Heart left ventricle (tissue), 16 donors: ENCODE data around the gene ATXN7L3. TPM values are rescaled to one million over a fixed set of nuclear protein-coding genes. Genes with fewer than 3 reads are reported as not detected.

Experiments
- ATAC-seq, 4 donors: fragments of 200-7000 bp; cut with Tn5 transposase; one replicate each; pipeline ENCODE4 v1.9.1; 2020 to 2022; ENCODE audit warnings: moderate library complexity in 4 of 4, mild to moderate bottlenecking in 3 of 4, moderate number of reproducible peaks in 1 of 4
- DNase-seq, 5 donors: peaks; one replicate each; pipeline ENCODE4 v3.0.0-alpha.2; 2020
- H3K27ac ChIP-seq, 12 donors: fragments of 200-600 bp; sonication (generic) in 4 of 12; one replicate each; pipeline versions ENCODE4 v1.5.0 to v1.8.0; 2016 to 2022; ENCODE audit warnings: mild to moderate bottlenecking in 2 of 12
- H3K27me3 ChIP-seq, 9 donors: fragments of 200-600 bp; sonication (generic) in 2 of 9; one replicate each; pipeline versions ENCODE4 v1.5.1 to v1.8.0; 2016 to 2022; ENCODE audit warnings: mild to moderate bottlenecking in 3 of 9
- H3K36me3 ChIP-seq, 9 donors: fragments of 200-600 bp; sonication (generic) in 2 of 9; one replicate each; pipeline versions ENCODE4 v1.5.0 to v1.8.0; 2018 to 2022; ENCODE audit warnings: mild to moderate bottlenecking in 2 of 9
- H3K4me1 ChIP-seq, 12 donors: fragments of 200-600 bp; sonication (generic) in 4 of 12; one replicate each; pipeline versions ENCODE4 v1.5.0 to v1.8.0; 2016 to 2022; ENCODE audit warnings: mild to moderate bottlenecking in 3 of 12
- H3K4me3 ChIP-seq, 12 donors: fragments of 200-600 bp; sonication (generic) in 4 of 12; one replicate each; pipeline versions ENCODE4 v1.5.0 to v1.8.0; 2017 to 2022; ENCODE audit warnings: mild to moderate bottlenecking in 9 of 12, moderate library complexity in 4 of 12
- H3K9me3 ChIP-seq, 12 donors: fragments of 200-600 bp; sonication (generic) in 4 of 12; one replicate each; pipeline versions ENCODE4 v1.5.0 to v1.8.0; 2016 to 2022; ENCODE audit warnings: mild to moderate bottlenecking in 1 of 12
- CTCF ChIP-seq, 12 donors: fragments of 200-600 bp; sonication (generic) in 4 of 12; IDR thresholded peaks; one replicate each; pipeline versions ENCODE4 v1.5.0 to v1.8.0; 2018 to 2022; ENCODE audit warnings: antibody characterized with exemption in 12 of 12, mild to moderate bottlenecking in 5 of 12
- POLR2A ChIP-seq, 2 donors: fragments of 450-650 bp; IDR thresholded peaks; one replicate each; pipeline ENCODE4 v1.6.1; 2017; ENCODE audit warnings: antibody characterized with exemption in 2 of 2, mild to moderate bottlenecking in 2 of 2, moderate library complexity in 2 of 2
- WGBS, 4 donors: extraction: QIAGEN DNeasy Blood & Tissue Kit in 2 of 4; methylation state at CpG; one replicate each; pipeline versions ENCODE4 v1.1.5 to v1.1.7; 2013 to 2018; 5-methylcytosine and 5-hydroxymethylcytosine counted together
- intact Hi-C, 10 donors: fragments of 100-400 bp; cut with DNase I; formaldehyde crosslinking; loops; one replicate each; pipeline versions ENCODE4 v1.11.1 to v1.14.2; 2022
- polyA plus RNA-seq, 2 donors: library from polyadenylated mRNA; stranded (reverse); fragments of 200-250 nt; gene quantifications; one replicate each; pipeline ENCODE4 v1.2.3, GENCODE V29; 2013
- total RNA-seq, 9 donors: library from RNA; depleted of rRNA in 2 of 9; stranded (reverse); fragments of >200 nt in 2 of 9; fragmentation: NEBNext Ultra II Directional in 3 of 9; extraction: Animal tissue kit (Norgen Biotek cat#: 25700) in 3 of 9; gene quantifications; one replicate each; pipeline versions ENCODE4 v1.1.0 to v1.2.4, GENCODE V29; 2016 to 2023
- donor health status: ischemic (EF 13 %, LVEDD 7.1; RV severe dilation, severe dysfunction).
- donor health status: healthy with polysubstance abuse.
- donor health status: DM: no; HTN: yes; CAD: no.
- donor health status: DM: no; HTN: no; CAD: no.
- donor health status: ischemic (EF 25% LVEDD 6.9; RV normal size, moderate dysfunction).
- donor health status: ischemic (EF 25% LVEDD 5.7; RV mildly dilated, moderate dysfunction).
- donor health status: healthy.
- donor health status: DM: yes; HTN: yes; CAD: no.
- donor health status: ischemic (EF 35%, LVEDD 5.7; RV mildly dilated, moderate dysfunction).
- donor health status: nonischemic (EF 11% LVEDD 7.7; RV severe dilation, severe dysfunction).
- donor health status: DM: yes; HTN: yes; CAD: no.
- donor health status: PGD.
- donor health status: ischemic (EF 29% LVEDD 5.4; RV normal size, mild dysfunction).
- donor health status: nonischemic (EF 23%, LVEDD 6.1; RV moderate dilation, normal function).

Gene ATXN7L3
- total and polyA plus RNA-seq, 11 donors = 24.1 to 54.4 (median 35.3) TPM

- 66 to 77% (median 71%) methylated on average over 5 of the region's 5 CpGs for WGBS, 4 donors
- Histone ChIP-seq H3K27ac (no peak overlapping the region), H3K4me1 (peaks cover 0 to 27% (median 11%) of the 10 kb centered on the region in 12 donors), H3K27me3 (no peaks in the 10 kb centered on the region), H3K4me3 (no peak overlapping the region), H3K9me3 (no peaks in the 10 kb centered on the region), H3K36me3 (peaks cover 0 to 70% (median 61%) of the 10 kb centered on the region in 9 donors)
- peak in 2 of 5 donors; percentile 13 to 16 for DNase-seq
- intact Hi-C loops = no loop called here
- no peak for ATAC-seq
- TF ChIP-seq CTCF (IDR thresholded peaks at IDR 0.05) (no peak), POLR2A (IDR thresholded peaks at IDR 0.05) (no peak)
Observed at GRCh38 chr17:44191369-44191768, 8.3 kb downstream of the ATXN7L3 start.

- H3K4me1 ChIP-seq = peaks cover 0 to 32% (median 16%) of the 10 kb centered on the region in 12 donors
- peaks cover 0 to 62% (median 52%) of the 10 kb centered on the region in 9 donors for H3K36me3 ChIP-seq
- no peak for ATAC-seq
- TF ChIP-seq CTCF (IDR thresholded peaks at IDR 0.05) = no peak
- no peak for TF ChIP-seq POLR2A (IDR thresholded peaks at IDR 0.05)
- H3K27me3 ChIP-seq = no peaks in the 10 kb centered on the region
- intact Hi-C loops = no loop called here
- DNase-seq = no peak
- no peak overlapping the region for H3K27ac ChIP-seq
- WGBS, 4 donors = 88 to 89% (median 89%) methylated on average over 10 of the region's 10 CpGs
- H3K4me3 ChIP-seq = no peak overlapping the region
- no peaks in the 10 kb centered on the region for H3K9me3 ChIP-seq
Observed at GRCh38 chr17:44190481-44190880, 9.2 kb downstream of the ATXN7L3 start.

- intact Hi-C loops = loop anchor here in 2 of 10 donors (5.0 to 10.0 kb wide), 2 partner anchors 46 to 124 kb away; partner anchors contain the start of genes HROB (in 1 of the 2) and LSM12 (in 1 of the 2)
Observed at GRCh38 chr17:44188576-44189403, 10.9 kb downstream of the ATXN7L3 start.

More at GRCh38 chr17:44188576-44189403, 10.9 kb downstream of the ATXN7L3 start:
- peak in 1 of 5 donors; percentile 49 for DNase-seq
- 82 to 92% (median 91%) methylated on average over 7 to 12 of the region's 12 CpGs for WGBS, 4 donors
- TF ChIP-seq CTCF (IDR thresholded peaks at IDR 0.05) = no peak
- no peak for TF ChIP-seq POLR2A (IDR thresholded peaks at IDR 0.05)
- ATAC-seq = no peak
- H3K27me3 ChIP-seq = no peaks in the 10 kb centered on the region
- peak overlapping the region in 2 of 12 donors; percentile 97 to 99 for H3K27ac ChIP-seq
- H3K9me3 ChIP-seq = no peaks in the 10 kb centered on the region
- H3K4me1 ChIP-seq = peaks cover 0 to 47% (median 22%) of the 10 kb centered on the region in 12 donors
- H3K4me3 ChIP-seq = peak overlapping the region in 3 of 12 donors; percentile 90 to 99 (median 97)
- peaks cover 0 to 45% (median 35%) of the 10 kb centered on the region in 9 donors for H3K36me3 ChIP-seq
